Neural cell (in vitro differentiated cells): ENCODE measurements around the gene TMEM170B.

Experiments
- CTCF ChIP-seq: fragments of 450-650 bp; IDR thresholded peaks from 2 replicates; pipeline ENCODE4 v1.5.1; 2014; ENCODE audit warnings: antibody characterized with exemption, mild to moderate bottlenecking, moderate library complexity; ENCODE audit not compliant: poor library complexity, severe bottlenecking
- EP300 ChIP-seq: fragments of 450-650 bp; conservative IDR thresholded peaks from 2 replicates; pipeline ENCODE4 v1.6.1; 2014; ENCODE audit warnings: antibody characterized with exemption, mild to moderate bottlenecking, moderate library complexity; ENCODE audit not compliant: poor library complexity, severe bottlenecking
- EZH2 ChIP-seq: fragments of 200-600, 300-800 bp; shearing (Covaris generic), sonication (generic); IDR thresholded peaks from 2 replicates; pipeline ENCODE4 v1.6.1; 2014; ENCODE audit warnings: antibody characterized with exemption, low read length, borderline replicate concordance, mild to moderate bottlenecking; ENCODE audit not compliant: insufficient read depth, poor library complexity, severe bottlenecking
- MXI1 ChIP-seq: fragments of 450-650 bp; conservative IDR thresholded peaks from 2 replicates; pipeline ENCODE4 v1.6.1; 2014; ENCODE audit warnings: antibody characterized with exemption, mild to moderate bottlenecking; ENCODE audit not compliant: poor library complexity, severe bottlenecking
- POLR2AphosphoS5 ChIP-seq: IDR thresholded peaks from 2 replicates; pipeline ENCODE4 v1.6.1; 2012
- RAD21 ChIP-seq: fragments of 450-650 bp; conservative IDR thresholded peaks from 2 replicates; pipeline ENCODE4 v1.6.1; 2014; ENCODE audit warnings: antibody characterized with exemption, mild to moderate bottlenecking, moderate library complexity
- SMC3 ChIP-seq: fragments of 450-650 bp; conservative IDR thresholded peaks from 2 replicates; pipeline ENCODE4 v1.6.1; 2014; ENCODE audit warnings: antibody characterized with exemption, mild to moderate bottlenecking, moderate library complexity; ENCODE audit not compliant: poor library complexity
- TAF1 ChIP-seq: IDR thresholded peaks from 2 replicates; pipeline ENCODE4 v1.6.1; 2012; ENCODE audit warnings: low read depth
- TF ChIP-seq, protein P1 (sequence below): IDR thresholded peaks from 2 replicates; pipeline ENCODE4 v1.6.1; 2012; ENCODE audit warnings: borderline replicate concordance

GRCh38 chr6:11571073-11571472 is 33.5 kb downstream of the TMEM170B start:
- TF ChIP-seq CTCF = no peak
- TF ChIP-seq SMC3 = no peak
- no peak for TF ChIP-seq RAD21
- TF ChIP-seq EZH2 = no peak
- TF ChIP-seq TAF1 = no peak
- TF ChIP-seq, protein P1, sequence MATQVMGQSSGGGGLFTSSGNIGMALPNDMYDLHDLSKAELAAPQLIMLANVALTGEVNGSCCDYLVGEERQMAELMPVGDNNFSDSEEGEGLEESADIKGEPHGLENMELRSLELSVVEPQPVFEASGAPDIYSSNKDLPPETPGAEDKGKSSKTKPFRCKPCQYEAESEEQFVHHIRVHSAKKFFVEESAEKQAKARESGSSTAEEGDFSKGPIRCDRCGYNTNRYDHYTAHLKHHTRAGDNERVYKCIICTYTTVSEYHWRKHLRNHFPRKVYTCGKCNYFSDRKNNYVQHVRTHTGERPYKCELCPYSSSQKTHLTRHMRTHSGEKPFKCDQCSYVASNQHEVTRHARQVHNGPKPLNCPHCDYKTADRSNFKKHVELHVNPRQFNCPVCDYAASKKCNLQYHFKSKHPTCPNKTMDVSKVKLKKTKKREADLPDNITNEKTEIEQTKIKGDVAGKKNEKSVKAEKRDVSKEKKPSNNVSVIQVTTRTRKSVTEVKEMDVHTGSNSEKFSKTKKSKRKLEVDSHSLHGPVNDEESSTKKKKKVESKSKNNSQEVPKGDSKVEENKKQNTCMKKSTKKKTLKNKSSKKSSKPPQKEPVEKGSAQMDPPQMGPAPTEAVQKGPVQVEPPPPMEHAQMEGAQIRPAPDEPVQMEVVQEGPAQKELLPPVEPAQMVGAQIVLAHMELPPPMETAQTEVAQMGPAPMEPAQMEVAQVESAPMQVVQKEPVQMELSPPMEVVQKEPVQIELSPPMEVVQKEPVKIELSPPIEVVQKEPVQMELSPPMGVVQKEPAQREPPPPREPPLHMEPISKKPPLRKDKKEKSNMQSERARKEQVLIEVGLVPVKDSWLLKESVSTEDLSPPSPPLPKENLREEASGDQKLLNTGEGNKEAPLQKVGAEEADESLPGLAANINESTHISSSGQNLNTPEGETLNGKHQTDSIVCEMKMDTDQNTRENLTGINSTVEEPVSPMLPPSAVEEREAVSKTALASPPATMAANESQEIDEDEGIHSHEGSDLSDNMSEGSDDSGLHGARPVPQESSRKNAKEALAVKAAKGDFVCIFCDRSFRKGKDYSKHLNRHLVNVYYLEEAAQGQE = no peak
- TF ChIP-seq POLR2AphosphoS5 = no peak
- no peak for TF ChIP-seq EP300
- no peak for TF ChIP-seq MXI1
